A549 (cell line): ENCODE data around the gene MECR. TPM values are rescaled to one million over a fixed set of nuclear protein-coding genes. Genes with fewer than 3 reads are reported as not detected.

Experiments
- ATAC-seq, 2 experiments: fragments of 200-7000 bp in 1 of 2; fragments of >200 bp in 1 of 2; cut with Nextera tagmentation in 1 of 2; cut with Tn5 transposase in 1 of 2; 3 replicates each; pipeline versions ENCODE4 v1.8.0 to v1.9.1; 2018 to 2020; ENCODE audit warnings: mild to moderate bottlenecking in 1 of 2, moderate library complexity in 1 of 2
- CTCF ChIA-PET: fragments of 300-600 bp; sonication (Branson Sonifier 250); formaldehyde crosslinking; extraction: SDS; loops from one replicate; lab custom pipeline; 2021; ENCODE audit warnings: antibody characterized with exemption, inconsistent platforms; lab: Yijun Ruan, JAX
- POLR2A ChIA-PET: fragments of 350-600 bp; formaldehyde crosslinking; extraction: SDS; loops from one replicate; lab custom pipeline; 2021; ENCODE audit warnings: antibody characterized with exemption, inconsistent platforms; lab: Yijun Ruan, JAX
- DNase-seq, 2 experiments: peaks; one replicate each; pipeline versions ENCODE4 v3.0.0 to v3.0.0-alpha.2; 2011 to 2016; ENCODE audit warnings: low read depth in 1 of 2, low spot score in 1 of 2
- FAIRE-seq: peaks from 2 replicates; lab custom pipeline; 2011; peaks lifted over from hg19 to GRCh38; lab: Jason Lieb, UNC
- H3K27ac ChIP-seq, 2 experiments: fragments of >200 bp; sonication (Bioruptor Twin); formaldehyde crosslinking; 3 replicates each; pipeline ENCODE4 v1.5.1; 2016 to 2017
- H3K4me1 ChIP-seq: fragments of >200 bp; sonication (Bioruptor Twin); formaldehyde crosslinking; 3 replicates; pipeline ENCODE4 v1.6.1; 2016
- H3K4me2 ChIP-seq: fragments of >200 bp; sonication (Bioruptor Twin); formaldehyde crosslinking; 3 replicates; pipeline ENCODE4 v1.6.1; 2016
- H3K4me3 ChIP-seq: fragments of >200 bp; sonication (Bioruptor Twin); formaldehyde crosslinking; 3 replicates; pipeline ENCODE4 v1.5.1; 2016
- H3K9me3 ChIP-seq: fragments of >200 bp; sonication (Bioruptor Twin); formaldehyde crosslinking; 3 replicates; pipeline ENCODE4 v1.6.1; 2016
- BHLHE40 ChIP-seq: IDR thresholded peaks from 2 replicates; pipeline ENCODE4 v1.6.1; 2012; ENCODE audit warnings: low read depth, low read length, inconsistent platforms
- CHD2 ChIP-seq: fragments of 150-350 bp; IDR thresholded peaks from 2 replicates; pipeline ENCODE4 v1.6.1; 2014; ENCODE audit warnings: low read length; ENCODE audit not compliant: partially characterized antibody
- CHD4 ChIP-seq: fragments of 200-600 bp; sonication (generic); IDR thresholded peaks from 2 replicates; pipeline ENCODE4 v1.6.1; 2016; ENCODE audit warnings: antibody characterized with exemption, mild to moderate bottlenecking, borderline replicate concordance
- E2F6 ChIP-seq: IDR thresholded peaks from 2 replicates; pipeline ENCODE4 v1.6.1; 2012; ENCODE audit warnings: low read depth, borderline replicate concordance
- EP300 ChIP-seq, 2 experiments: fragments of >200 bp; sonication (Bioruptor Twin); formaldehyde crosslinking; IDR thresholded peaks; 2 replicates in 1 of 2; 3 replicates in 1 of 2; pipeline ENCODE4 v1.6.1; 2016 to 2017
- HDAC2 ChIP-seq: fragments of 200-600 bp; sonication (generic); IDR thresholded peaks from 2 replicates; pipeline ENCODE4 v1.6.1; 2016
- HMGXB4 ChIP-seq: fragments of 250-450 bp; sonication (Bioruptor Pico); IDR thresholded peaks from 2 replicates; pipeline ENCODE4 v1.5.0; 2021; ENCODE audit warnings: mild to moderate bottlenecking, moderate library complexity, borderline replicate concordance
- HOXA7 ChIP-seq: fragments of 250-450 bp; sonication (Bioruptor Pico); IDR thresholded peaks from 2 replicates; pipeline ENCODE4 v1.5.0; 2020; ENCODE audit warnings: mild to moderate bottlenecking, moderate library complexity
- KDM5A ChIP-seq: fragments of 200-600 bp; sonication (generic); IDR thresholded peaks from 2 replicates; pipeline ENCODE4 v1.6.1; 2016; ENCODE audit warnings: antibody characterized with exemption, mild to moderate bottlenecking
- MAFK ChIP-seq: fragments of 450-650 bp; IDR thresholded peaks from 2 replicates; pipeline ENCODE4 v1.6.1; 2014; ENCODE audit not compliant: partially characterized antibody
- NFE2L2 ChIP-seq: fragments of 150-350 bp; conservative IDR thresholded peaks from 2 replicates; pipeline ENCODE4 v1.6.1; 2014; ENCODE audit warnings: low read length
- NPAS2 ChIP-seq: fragments of 250-450 bp; sonication (Bioruptor Pico); IDR thresholded peaks from 2 replicates; pipeline ENCODE4 v1.8.0; 2022; ENCODE audit warnings: mild to moderate bottlenecking, moderate library complexity, borderline replicate concordance
- PHF8 ChIP-seq: fragments of 200-600 bp; sonication (generic); IDR thresholded peaks from 2 replicates; pipeline ENCODE4 v1.6.1; 2016; ENCODE audit warnings: low read depth, mild to moderate bottlenecking, antibody characterized with exemption, moderate library complexity, borderline replicate concordance
- POLR2A ChIP-seq: IDR thresholded peaks from 2 replicates; pipeline ENCODE4 v1.6.1; 2012; ENCODE audit warnings: mild to moderate bottlenecking, low read length
- RCOR1 ChIP-seq: fragments of 150-350 bp; IDR thresholded peaks from 2 replicates; pipeline ENCODE4 v1.6.1; 2014; ENCODE audit warnings: antibody characterized with exemption, low read length, low read depth
- REST ChIP-seq: fragments of 200-600 bp; sonication (generic); IDR thresholded peaks from 2 replicates; pipeline ENCODE4 v1.6.1; 2016; ENCODE audit warnings: antibody characterized with exemption, mild to moderate bottlenecking, moderate library complexity
- RNF2 ChIP-seq: fragments of 200-600 bp; sonication (generic); IDR thresholded peaks from 2 replicates; pipeline ENCODE4 v1.6.1; 2016; ENCODE audit warnings: low read depth, mild to moderate bottlenecking, antibody characterized with exemption, moderate library complexity, borderline replicate concordance
- SREBF2 ChIP-seq: fragments of 450-650 bp; IDR thresholded peaks from 2 replicates; pipeline ENCODE4 v1.6.1; 2014; ENCODE audit warnings: mild to moderate bottlenecking, moderate library complexity
- TP53 ChIP-seq: fragments of 250-450 bp; sonication (Bioruptor Pico); IDR thresholded peaks from 2 replicates; pipeline ENCODE4 v1.5.0; 2021; ENCODE audit warnings: mild to moderate bottlenecking, moderate library complexity
- ZC3H11A ChIP-seq: fragments of 450-650 bp; IDR thresholded peaks from 2 replicates; pipeline ENCODE4 v1.6.1; 2014; ENCODE audit warnings: antibody characterized with exemption, mild to moderate bottlenecking
- ZFP36 ChIP-seq: fragments of 450-650 bp; IDR thresholded peaks from 2 replicates; pipeline ENCODE4 v1.6.1; 2014; ENCODE audit warnings: borderline replicate concordance; ENCODE audit not compliant: partially characterized antibody
- ZNF302 ChIP-seq: fragments of 250-450 bp; sonication (Bioruptor Pico); IDR thresholded peaks from 2 replicates; pipeline ENCODE4 v1.9.0; 2021; ENCODE audit warnings: inconsistent platforms, mild to moderate bottlenecking, moderate library complexity
- ZSCAN20 ChIP-seq: fragments of 250-450 bp; sonication (Bioruptor Pico); IDR thresholded peaks from 2 replicates; pipeline ENCODE4 v1.8.0; 2022; ENCODE audit warnings: mild to moderate bottlenecking, moderate library complexity
- WGBS: methylation state at CpG from one replicate; pipeline ENCODE4 v1.1.6; 2017; ENCODE audit errors: missing lambda C conversion rate; 5-methylcytosine and 5-hydroxymethylcytosine counted together
- polyA plus RNA-seq, 4 experiments: library from polyadenylated mRNA; depleted of rRNA in 3 of 4; stranded (reverse); fragments of >200 nt; fragmentation: RNase III in 1 of 4; extraction: RNeasy Plus Mini Kit Qiagen cat#74134 plus additional on column Dnase treatment in 1 of 4; gene quantifications; 2 replicates in 3 of 4; 3 replicates in 1 of 4; pipeline ENCODE4 v1.2.3, GENCODE V29; 2011 to 2017

MECR gene
- polyA plus RNA-seq, 2 of the 4 experiments (the other 2 are of a cell fraction) = 14.2 to 21.4 TPM

GRCh38 chr1:29166291-29166878 is 64.3 kb downstream of the MECR start:
- H3K9me3 ChIP-seq = no peaks in the 10 kb centered on the region
- WGBS = 88% methylated on average over 9 of the region's 9 CpGs
- POLR2A ChIA-PET = interaction anchor here (0.7 to 1.9 kb wide), 2 partner anchors 8 to 15 kb away, joined by 4 to 12 read pairs; partner anchors contain the start of gene SRSF4
- H3K27ac ChIP-seq = no peak overlapping the region
- FAIRE-seq = no peak
- DNase-seq = no peak
- peaks cover 12% of the 10 kb centered on the region; the same call in 1 of the 3 replicates for H3K4me1 ChIP-seq
- no peak overlapping the region for H3K4me3 ChIP-seq
- ATAC-seq = 0 out of 6 replicates have a peak, but pooled peaks of 1 of the 2 experiments have one; percentile 19
- no peak for TF ChIP-seq ZNF302 (CRISPR knock-in tag)
- TF ChIP-seq CHD2 = no peak
- TF ChIP-seq HOXA7 (CRISPR knock-in tag) = no peak
- no peak for TF ChIP-seq ZC3H11A
- TF ChIP-seq NPAS2 (CRISPR knock-in tag) = no peak
- TF ChIP-seq SREBF2 = no peak
- no peak for TF ChIP-seq POLR2A
- no peak for TF ChIP-seq RCOR1
- TF ChIP-seq E2F6 = no peak
- no peak for TF ChIP-seq TP53 (CRISPR knock-in tag)
- TF ChIP-seq ZFP36 = no peak
- no peak overlapping the region for H3K4me2 ChIP-seq
- CTCF ChIA-PET = interaction anchor here (0.5 to 2.8 kb wide), 6 partner anchors 9 to 167 kb away, joined by 3 to 11 read pairs (median 4); partner anchors contain the start of genes SRSF4 and TMEM200B

GRCh38 chr1:29164588-29164987 is 66.1 kb downstream of the MECR start:
- DNase-seq (no peak), ATAC-seq (no peak), FAIRE-seq (no peak)
- ChIA-PET CTCF (interaction anchor here (1.1 kb wide), 1 partner anchor 34 kb away, joined by 4 read pairs; no protein-coding TSS in a partner anchor), POLR2A (no interaction called here)
- H3K4me2 ChIP-seq = no peak overlapping the region
- H3K4me1 ChIP-seq = peaks cover 9% of the 10 kb centered on the region; the same call in 1 of the 3 replicates
- WGBS = 90% methylated on average over 4 of the region's 4 CpGs
- no peak overlapping the region for H3K27ac ChIP-seq
- no peaks in the 10 kb centered on the region for H3K9me3 ChIP-seq
- no peak overlapping the region for H3K4me3 ChIP-seq
- TF ChIP-seq BHLHE40 (no peak), CHD4 (no peak), RNF2 (no peak), HDAC2 (no peak), ZSCAN20 (CRISPR knock-in tag) (no peak)

- FAIRE-seq = no peak
- no peak for DNase-seq
- no peak overlapping the region for H3K4me3 ChIP-seq
- ChIA-PET POLR2A (no interaction called here), CTCF (no interaction called here)
- no peaks in the 10 kb centered on the region for H3K9me3 ChIP-seq
- no peak for ATAC-seq
- H3K4me1 ChIP-seq = peaks cover 9% of the 10 kb centered on the region; the same call in 1 of the 3 replicates
- WGBS = 82% methylated on average over 9 of the region's 9 CpGs
- no peak overlapping the region for H3K27ac ChIP-seq
- H3K4me2 ChIP-seq = no peak overlapping the region
- TF ChIP-seq HMGXB4 (CRISPR knock-in tag) = no peak
- no peak for TF ChIP-seq PHF8
- no peak for TF ChIP-seq KDM5A
- no peak for TF ChIP-seq NFE2L2
- TF ChIP-seq MAFK = no peak
- no peak for TF ChIP-seq RNF2
- no peak for TF ChIP-seq ZNF302 (CRISPR knock-in tag)
- no peak for TF ChIP-seq REST
- TF ChIP-seq CHD2 = no peak
- no peak for TF ChIP-seq EP300 (IDR thresholded peaks at IDR 0.05)
Measured at GRCh38 chr1:29162476-29163138, 68.1 kb downstream of the MECR start.
